ENCODE results near the gene DIP2B. TPM values are rescaled to one million over a fixed set of nuclear protein-coding genes. Genes with fewer than 3 reads are reported as not detected.

DIP2B gene
- total and polyA plus RNA-seq, 2 donors from 2014 or later = 4.6 to 23.3 TPM

DNA sequence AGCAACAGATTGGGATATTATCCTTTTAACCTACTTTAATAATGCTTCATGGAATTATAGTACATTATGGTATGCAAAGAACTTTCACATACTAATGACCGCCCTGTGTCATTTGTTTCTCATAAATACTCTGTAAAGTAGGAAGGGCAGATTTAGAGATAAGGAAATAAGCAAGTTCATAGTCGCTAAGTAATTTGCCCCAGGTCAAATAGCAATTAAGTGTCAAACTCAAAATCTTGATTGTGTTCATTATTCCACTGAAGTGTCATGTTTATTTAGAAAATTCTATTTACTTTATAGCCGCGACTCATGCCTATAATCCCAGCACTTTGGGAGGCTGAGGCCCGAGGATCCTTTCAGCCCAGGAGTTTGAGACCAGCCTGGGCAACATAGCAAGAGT lies 160.4 kb downstream of the DIP2B start:
- no peak for DNase-seq
- no peak overlapping the region for H3K4me3 ChIP-seq (ENCODE audit: low read length in 3 of 3)
- no peaks in the 10 kb centered on the region for H3K36me3 ChIP-seq (ENCODE audit: control insufficient read depth in 2 of 3, insufficient read depth in 3 of 3, low read length in 3 of 3)
- TF ChIP-seq CTCF (IDR thresholded peaks at IDR 0.05; ENCODE audit: borderline replicate concordance, extremely low read depth, insufficient read depth) = no peak
- H3K27me3 ChIP-seq (ENCODE audit: control insufficient read depth, insufficient read depth, low read length) = no peaks in the 10 kb centered on the region
- intact Hi-C loops (cut with DNase I) = no loop called here
- no peaks in the 10 kb centered on the region for H3K9me3 ChIP-seq (ENCODE audit: control insufficient read depth in 2 of 3, insufficient read depth in 1 of 3, low read length in 3 of 3)
- no peak for FAIRE-seq
- no peak overlapping the region for H3K9ac ChIP-seq (ENCODE audit: low read length in 3 of 3)
- no peaks in the 10 kb centered on the region for H3K4me1 ChIP-seq (ENCODE audit: control insufficient read depth in 2 of 3, insufficient read depth in 2 of 3, low read depth in 1 of 3, low read length in 3 of 3)
- H3K27ac ChIP-seq (ENCODE audit: low read depth in 2 of 2, low read length in 2 of 2) = no peak overlapping the region

GRCh38 chr12:50665609-50666008 lies 160.8 kb downstream of the DIP2B start:
- H3K4me3 ChIP-seq (ENCODE audit: low read length in 3 of 3) = no peak overlapping the region
- no peaks in the 10 kb centered on the region for H3K36me3 ChIP-seq (ENCODE audit: control insufficient read depth in 2 of 3, insufficient read depth in 3 of 3, low read length in 3 of 3)
- H3K4me1 ChIP-seq (ENCODE audit: control insufficient read depth in 2 of 3, insufficient read depth in 2 of 3, low read depth in 1 of 3, low read length in 3 of 3) = no peaks in the 10 kb centered on the region
- intact Hi-C loops (cut with DNase I) = no loop called here
- H3K9ac ChIP-seq (ENCODE audit: low read length in 3 of 3) = no peak overlapping the region
- no peak overlapping the region for H3K27ac ChIP-seq (ENCODE audit: low read depth in 2 of 2, low read length in 2 of 2)
- DNase-seq = no peak
- no peak for FAIRE-seq
- no peak for TF ChIP-seq CTCF (IDR thresholded peaks at IDR 0.05; ENCODE audit: borderline replicate concordance, extremely low read depth, insufficient read depth)
- H3K27me3 ChIP-seq (ENCODE audit: control insufficient read depth, insufficient read depth, low read length) = no peaks in the 10 kb centered on the region
- no peaks in the 10 kb centered on the region for H3K9me3 ChIP-seq (ENCODE audit: control insufficient read depth in 2 of 3, insufficient read depth in 1 of 3, low read length in 3 of 3)

- peaks cover 0 to 2% (median 1%) of the 10 kb centered on the region in 3 donors for H3K36me3 ChIP-seq (ENCODE audit: control insufficient read depth in 2 of 3, insufficient read depth in 3 of 3, low read length in 3 of 3)
- H3K27me3 ChIP-seq (ENCODE audit: control insufficient read depth, insufficient read depth, low read length) = no peaks in the 10 kb centered on the region
- no peak for FAIRE-seq
- no peaks in the 10 kb centered on the region for H3K4me1 ChIP-seq (ENCODE audit: control insufficient read depth in 2 of 3, insufficient read depth in 2 of 3, low read depth in 1 of 3, low read length in 3 of 3)
- H3K27ac ChIP-seq (ENCODE audit: low read depth in 2 of 2, low read length in 2 of 2) = no peak overlapping the region
- no peak for DNase-seq
- H3K9me3 ChIP-seq (ENCODE audit: control insufficient read depth in 2 of 3, insufficient read depth in 1 of 3, low read length in 3 of 3) = no peaks in the 10 kb centered on the region
- H3K4me3 ChIP-seq (ENCODE audit: low read length in 3 of 3) = no peak overlapping the region
- H3K9ac ChIP-seq (ENCODE audit: low read length in 3 of 3) = no peak overlapping the region
- intact Hi-C loops (cut with DNase I) = no loop called here
- no peak for TF ChIP-seq CTCF (IDR thresholded peaks at IDR 0.05; ENCODE audit: borderline replicate concordance, extremely low read depth, insufficient read depth)
Measured at GRCh38 chr12:50666023-50666422, 161.2 kb downstream of the DIP2B start.

DNA sequence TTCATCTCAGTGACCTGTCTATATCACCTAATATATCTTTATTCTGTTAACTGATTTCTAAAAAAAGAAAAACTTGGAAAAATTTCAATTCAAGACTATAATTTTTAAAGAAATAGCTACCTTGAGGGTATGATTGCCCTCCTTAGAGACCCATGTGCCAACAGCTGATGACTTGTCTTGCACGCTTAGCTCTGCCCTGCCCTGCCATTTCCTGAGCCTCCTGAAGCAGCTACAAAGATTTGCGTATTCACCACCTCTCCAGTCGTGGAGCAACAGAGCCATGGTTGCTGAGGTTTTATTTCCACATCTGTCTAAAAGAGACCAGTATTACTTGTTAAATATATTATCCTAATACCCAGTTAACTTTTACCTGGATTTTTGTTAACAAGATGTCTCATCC lies 167.4 kb downstream of the DIP2B start:
- no peak for TF ChIP-seq CTCF (IDR thresholded peaks at IDR 0.05; ENCODE audit: borderline replicate concordance, extremely low read depth, insufficient read depth)
- Histone ChIP-seq H3K9ac (ENCODE audit: low read length in 3 of 3) (no peak overlapping the region), H3K4me1 (ENCODE audit: control insufficient read depth in 2 of 3, insufficient read depth in 2 of 3, low read depth in 1 of 3, low read length in 3 of 3) (no peaks in the 10 kb centered on the region), H3K36me3 (ENCODE audit: control insufficient read depth in 2 of 3, insufficient read depth in 3 of 3, low read length in 3 of 3) (peaks cover 3 to 12% (median 10%) of the 10 kb centered on the region in 3 donors), H3K27ac (ENCODE audit: low read depth in 2 of 2, low read length in 2 of 2) (no peak overlapping the region), H3K27me3 (ENCODE audit: control insufficient read depth, insufficient read depth, low read length) (no peaks in the 10 kb centered on the region), H3K4me3 (ENCODE audit: low read length in 3 of 3) (no peak overlapping the region), H3K9me3 (ENCODE audit: control insufficient read depth in 2 of 3, insufficient read depth in 1 of 3, low read length in 3 of 3) (no peaks in the 10 kb centered on the region)
- DNase-seq = no peak
- no peak for FAIRE-seq
- intact Hi-C loops (cut with DNase I) = no loop called here
